Endothelial cell of umbilical vein (primary cell): Measurements from ENCODE around the gene ASB10. TPM values are rescaled to one million over a fixed set of nuclear protein-coding genes. Genes with fewer than 3 reads are reported as not detected.

ENCODE experiments used
- BruUV-seq: library from RNA; stranded (reverse); fragments of 400-500 nt; replicated peaks from 2 replicates; lab custom pipeline; 2021; lab: Mats Ljungman, UMichigan
- CTCF ChIA-PET: fragments of 300-600, 350-600 bp; sonication (Branson Sonifier 250); formaldehyde crosslinking; loops from one replicate; lab custom pipeline; 2021; ENCODE audit warnings: antibody characterized with exemption, inconsistent platforms; lab: Charles Lee
- POLR2A ChIA-PET: fragments of 300-600, 350-600 bp; sonication (Branson Sonifier 250); formaldehyde crosslinking; loops from one replicate; lab custom pipeline; 2021; ENCODE audit warnings: antibody characterized with exemption, inconsistent platforms; lab: Charles Lee
- DNase-seq: peaks from one replicate; pipeline ENCODE4 v3.0.0-alpha.2; 2011; ENCODE audit warnings: low read depth, low spot score
- FAIRE-seq: peaks from 2 replicates; lab custom pipeline; 2011; peaks lifted over from hg19 to GRCh38; lab: Jason Lieb, UNC
- H2AFZ ChIP-seq: 2 replicates; pipeline ENCODE4 v1.6.0; 2012; ENCODE audit warnings: low read depth, low read length, control low read depth, inconsistent platforms
- H3K27ac ChIP-seq: 2 replicates; pipeline ENCODE4 v1.5.1; 2011; ENCODE audit warnings: low read depth, mild to moderate bottlenecking, control low read depth, low read length, moderate library complexity; ENCODE audit not compliant: insufficient read depth
- H3K27me3 ChIP-seq, 2 experiments: 2 replicates each; pipeline versions ENCODE4 v1.6.0 to v1.6.1; 2011; ENCODE audit warnings: low read length in 2 of 2, mixed read lengths in 1 of 2; ENCODE audit not compliant: control insufficient read depth in 2 of 2, insufficient read depth in 2 of 2
- H3K36me3 ChIP-seq, 2 experiments: 2 replicates in 1 of 2; 3 replicates in 1 of 2; pipeline ENCODE4 v1.5.1; 2011; ENCODE audit warnings: low read length in 2 of 2, mild to moderate bottlenecking in 1 of 2, moderate library complexity in 1 of 2; ENCODE audit not compliant: control insufficient read depth in 2 of 2, insufficient read depth in 2 of 2; ENCODE audit errors: extremely low read depth in 1 of 2
- H3K4me1 ChIP-seq: 3 replicates; pipeline ENCODE4 v1.5.1; 2011; ENCODE audit warnings: mild to moderate bottlenecking, low read length; ENCODE audit not compliant: control insufficient read depth, insufficient read depth; ENCODE audit errors: extremely low read depth
- H3K4me2 ChIP-seq: 2 replicates; pipeline ENCODE4 v1.6.1; 2011; ENCODE audit warnings: low read length, control low read depth, mixed read lengths; ENCODE audit not compliant: insufficient read depth
- H3K4me3 ChIP-seq, 3 experiments: fragments of 200-600 bp in 1 of 3; sonication (generic), shearing (Covaris generic) in 1 of 3; replicated peaks in 1 of 3; 2 replicates each; pipeline ENCODE4 v1.5.1; 2011 to 2016; ENCODE audit warnings: control low read depth in 3 of 3, low read length in 3 of 3, mild to moderate bottlenecking in 2 of 3, inconsistent platforms in 1 of 3, low read depth in 1 of 3, moderate library complexity in 1 of 3; ENCODE audit not compliant: insufficient read depth in 1 of 3
- H3K79me2 ChIP-seq: 2 replicates; pipeline ENCODE4 v1.6.0; 2012; ENCODE audit warnings: low read length, inconsistent platforms; ENCODE audit not compliant: control insufficient read depth, insufficient read depth
- H3K9ac ChIP-seq: replicated peaks from 2 replicates; pipeline ENCODE3; 2011; ENCODE audit warnings: low read length, control low read depth; ENCODE audit not compliant: insufficient read depth; ENCODE audit errors: extremely low read depth
- H3K9me1 ChIP-seq: replicated peaks from 3 replicates; pipeline ENCODE4 v1.6.0; 2011; ENCODE audit warnings: mild to moderate bottlenecking, low read length; ENCODE audit not compliant: control insufficient read depth, insufficient read depth; ENCODE audit errors: extremely low read depth
- H3K9me3 ChIP-seq: replicated peaks from 2 replicates; pipeline ENCODE4 v1.5.1; 2012; ENCODE audit warnings: low read length, inconsistent platforms; ENCODE audit not compliant: control insufficient read depth, insufficient read depth
- H4K20me1 ChIP-seq: replicated peaks from 2 replicates; pipeline ENCODE3; 2011; ENCODE audit warnings: mild to moderate bottlenecking, low read length; ENCODE audit not compliant: control insufficient read depth, insufficient read depth; ENCODE audit errors: extremely low read depth
- CTCF ChIP-seq, 2 donors: IDR thresholded peaks; 1 replicate in 1 of 2; 2 replicates in 1 of 2; pipeline ENCODE4 v1.5.1; 2011; ENCODE audit warnings: low read length in 2 of 2, mild to moderate bottlenecking in 2 of 2, moderate library complexity in 2 of 2, control low read depth in 1 of 2, inconsistent platforms in 1 of 2, low read depth in 1 of 2; ENCODE audit not compliant: insufficient read depth in 1 of 2; ENCODE audit errors: extremely low read depth in 1 of 2
- EZH2 ChIP-seq: IDR thresholded peaks from 2 replicates; pipeline ENCODE4 v1.6.1; 2012; ENCODE audit warnings: borderline replicate concordance, low read depth, mild to moderate bottlenecking, moderate library complexity, low read length, inconsistent platforms; ENCODE audit not compliant: severe bottlenecking
- FOS ChIP-seq: IDR thresholded peaks from 2 replicates; pipeline ENCODE4 v1.6.1; 2011; ENCODE audit warnings: mild to moderate bottlenecking, low read length, moderate library complexity, borderline replicate concordance; ENCODE audit not compliant: insufficient read depth
- GATA2 ChIP-seq: IDR thresholded peaks from 2 replicates; pipeline ENCODE4 v1.7.0; 2011; ENCODE audit warnings: low read depth, mild to moderate bottlenecking, moderate library complexity, mixed read lengths, low read length; ENCODE audit not compliant: insufficient read length, insufficient read depth
- JUN ChIP-seq: IDR thresholded peaks from 2 replicates; pipeline ENCODE4 v1.6.1; 2011; ENCODE audit warnings: borderline replicate concordance, low read depth; ENCODE audit not compliant: insufficient read length, insufficient read depth
- MAX ChIP-seq: IDR thresholded peaks from 2 replicates; pipeline ENCODE4 v1.6.1; 2011; ENCODE audit not compliant: insufficient read depth, insufficient read length
- MYC ChIP-seq: IDR thresholded peaks from one replicate; pipeline ENCODE4 v1.6.1; 2011; ENCODE audit warnings: mild to moderate bottlenecking, low read depth, low read length
- POLR2A ChIP-seq: IDR thresholded peaks from 2 replicates; pipeline ENCODE4 v1.6.1; 2012; ENCODE audit warnings: low read depth, mild to moderate bottlenecking, control low read depth, low read length
- POLR2AphosphoS5 ChIP-seq: IDR thresholded peaks from 2 replicates; pipeline ENCODE4 v1.6.1; 2012; ENCODE audit warnings: low read depth, mild to moderate bottlenecking, control low read depth, low read length, moderate library complexity; ENCODE audit not compliant: insufficient read depth
- dilution Hi-C: fragments of 300-500 bp; cut with MboI; formaldehyde crosslinking; loops from one replicate; pipeline ENCODE4 v1.15.0; 2019; ENCODE audit warnings: low sequenced_read_pairs; ENCODE audit not compliant: extremely low pct_ligation_motif_present
- intact Hi-C: fragments of 100-400 bp; cut with micrococcal nuclease; formaldehyde crosslinking; loops from one replicate; pipeline ENCODE4 v1.10.0; 2022
- polyA plus RNA-seq, 4 experiments: library from polyadenylated mRNA; depleted of rRNA in 3 of 4; stranded (reverse) in 3 of 4; unstranded in 1 of 4; fragments of >200 nt; gene quantifications; 2 replicates each; pipeline versions ENCODE4 v1.2.1 to v1.2.3, GENCODE V29; 2011 to 2012; ENCODE audit warnings: missing spikeins in 1 of 4
- total RNA-seq: library from RNA; stranded (reverse); gene quantifications from 2 replicates; pipeline ENCODE4 v1.2.3, GENCODE V29; 2021

The ASB10 gene
- total and polyA plus RNA-seq, 2 donors (not counting 3 experiments of a cell fraction or from before 2014, with no cell fraction given), result not detected

- intact Hi-C loops, result no loop called here
These were observed 61.1 kb downstream of the ASB10 start for GRCh38 chr7:151125846-151126481.

More at GRCh38 chr7:151125846-151126481, 61.1 kb downstream of the ASB10 start:
- POLR2A ChIA-PET, result interaction anchor here (0.6 kb wide), 1 partner anchor 34 kb away, joined by 3 read pairs; no protein-coding TSS in a partner anchor
- Histone ChIP-seq H3K9ac (no peak overlapping the region), H3K4me2 (no peak overlapping the region), H3K36me3 (peaks cover 4 to 52% of the 10 kb centered on the region in 2 experiments), H4K20me1 (peaks cover 2% of the 10 kb centered on the region), H3K27me3 (no peaks in the 10 kb centered on the region), H3K79me2 (no peaks in the 10 kb centered on the region), H3K4me3 (no peak overlapping the region), H3K27ac (no peak overlapping the region), H3K4me1 (peaks cover 5% of the 10 kb centered on the region), H3K9me3 (no peaks in the 10 kb centered on the region), H2AFZ (no peak overlapping the region), H3K9me1 (no peaks in the 10 kb centered on the region)
- FAIRE-seq, result no peak
- TF ChIP-seq POLR2A (no peak), EZH2 (no peak), CTCF (IDR thresholded peaks at IDR 0.05; ENCODE audit: extremely low read depth in 1 of 2, insufficient read depth in 1 of 2, low read depth in 1 of 2, low read length in 2 of 2) (no peak), FOS (no peak), GATA2 (no peak), JUN (no peak), MAX (no peak), MYC (no peak), POLR2AphosphoS5 (no peak)
- dilution Hi-C loops, result no loop called here
- DNase-seq, result no peak
- CTCF ChIA-PET, result interaction anchor here (0.6 kb wide), 1 partner anchor 885 kb away, joined by 3 read pairs; no protein-coding TSS in a partner anchor
- no TSS peak for BruUV-seq

Other genes starting within 250 kb of the ASB10 start
- gene KCNH2, start 208.9 kb downstream of the ASB10 start, total RNA-seq, result 0.09 TPM in 1 of 2 replicates, not detected in the other
- 0.03 and 0.10 TPM in 2 replicates for gene KCNH2, start 208.9 kb downstream of the ASB10 start, polyA plus RNA-seq
- 51.4 and 82.8 TPM in 2 replicates for gene NOS3, start 196.2 kb downstream of the ASB10 start, total RNA-seq
- gene NOS3, start 196.2 kb downstream of the ASB10 start, polyA plus RNA-seq, result 95.1 and 120 TPM in 2 replicates
- not detected in 2 replicates for gene ATG9B, start 162.8 kb downstream of the ASB10 start, total RNA-seq
- 0.02 and 0.04 TPM in 2 replicates for gene ATG9B, start 162.8 kb downstream of the ASB10 start, polyA plus RNA-seq
- 46.3 and 48.5 TPM in 2 replicates for gene ABCB8, start 158.8 kb downstream of the ASB10 start, total RNA-seq
- 38.0 and 43.2 TPM in 2 replicates for gene ABCB8, start 158.8 kb downstream of the ASB10 start, polyA plus RNA-seq
- gene ASIC3, start 138.7 kb downstream of the ASB10 start, total RNA-seq, result 0.69 and 1.4 TPM in 2 replicates
- 0.70 and 1.1 TPM in 2 replicates for gene ASIC3, start 138.7 kb downstream of the ASB10 start, polyA plus RNA-seq
- 16.5 and 17.7 TPM in 2 replicates for gene CDK5, start 129.4 kb downstream of the ASB10 start, total RNA-seq
- 38.2 and 38.3 TPM in 2 replicates for gene CDK5, start 129.4 kb downstream of the ASB10 start, polyA plus RNA-seq
- 172 and 187 TPM in 2 replicates for gene SLC4A2, start 127.7 kb downstream of the ASB10 start, total RNA-seq
- gene SLC4A2, start 127.7 kb downstream of the ASB10 start, polyA plus RNA-seq, result 108 and 120 TPM in 2 replicates
- 71.6 and 73.3 TPM in 2 replicates for gene FASTK, start 106.4 kb downstream of the ASB10 start, total RNA-seq
- 113 and 137 TPM in 2 replicates for gene FASTK, start 106.4 kb downstream of the ASB10 start, polyA plus RNA-seq
- gene TMUB1, start 103.8 kb downstream of the ASB10 start, total RNA-seq, result 36.7 and 41.3 TPM in 2 replicates
- 45.3 and 66.0 TPM in 2 replicates for gene TMUB1, start 103.8 kb downstream of the ASB10 start, polyA plus RNA-seq
- gene AGAP3, start 100.8 kb downstream of the ASB10 start, total RNA-seq, result 171 and 173 TPM in 2 replicates
- gene AGAP3, start 100.8 kb downstream of the ASB10 start, polyA plus RNA-seq, result 174 and 240 TPM in 2 replicates
- gene GBX1, start 19.6 kb downstream of the ASB10 start, total RNA-seq, result not detected in 2 replicates
- not detected in 2 replicates for gene GBX1, start 19.6 kb downstream of the ASB10 start, polyA plus RNA-seq
- gene H2BK1, start 23.2 kb upstream of the ASB10 start, total RNA-seq, result not detected in 2 replicates
- gene H2BK1, start 23.2 kb upstream of the ASB10 start, polyA plus RNA-seq, result not detected in 2 replicates
- gene ABCF2, start 40.0 kb upstream of the ASB10 start, total RNA-seq, result 56.7 and 61.6 TPM in 2 replicates
- gene ABCF2, start 40.0 kb upstream of the ASB10 start, polyA plus RNA-seq, result 43.0 and 45.3 TPM in 2 replicates
- gene CHPF2, start 45.2 kb upstream of the ASB10 start, total RNA-seq, result 73.0 and 75.0 TPM in 2 replicates
- 72.8 and 95.3 TPM in 2 replicates for gene CHPF2, start 45.2 kb upstream of the ASB10 start, polyA plus RNA-seq
- gene SMARCD3, start 61.4 kb upstream of the ASB10 start, total RNA-seq, result 5.9 and 6.1 TPM in 2 replicates
- 8.5 and 10.5 TPM in 2 replicates for gene SMARCD3, start 61.4 kb upstream of the ASB10 start, polyA plus RNA-seq
- gene NUB1, start 154.6 kb upstream of the ASB10 start, total RNA-seq, result 41.4 and 46.2 TPM in 2 replicates
- 27.9 and 28.0 TPM in 2 replicates for gene NUB1, start 154.6 kb upstream of the ASB10 start, polyA plus RNA-seq
- gene WDR86, start 222.8 kb upstream of the ASB10 start, total RNA-seq, result not detected in 2 replicates
- not detected in 2 replicates for gene WDR86, start 222.8 kb upstream of the ASB10 start, polyA plus RNA-seq